Vagina (tissue), 2 donors: ENCODE measurements around the gene GTPBP1. TPM values are rescaled to one million over a fixed set of nuclear protein-coding genes. Genes with fewer than 3 reads are reported as not detected.

Source experiments
- DNase-seq, 2 donors: peaks; one replicate each; pipeline ENCODE4 v3.0.0-alpha.2; 2017; ENCODE audit errors: extremely low spot score in 2 of 2
- H3K27ac ChIP-seq: fragments of 200-600 bp; sonication (generic); one replicate; pipeline ENCODE4 v1.5.1; 2019
- H3K27me3 ChIP-seq: fragments of 200-600 bp; sonication (generic); one replicate; pipeline ENCODE4 v1.5.1; 2019
- H3K36me3 ChIP-seq, 2 donors: fragments of 200-600 bp; sonication (generic); one replicate each; pipeline ENCODE4 v1.5.1; 2017 to 2019
- H3K4me1 ChIP-seq: fragments of 200-600 bp; sonication (generic); one replicate; pipeline ENCODE4 v1.5.1; 2019
- H3K4me3 ChIP-seq, 2 donors: fragments of 200-600 bp; sonication (generic); 1 replicate in 1 of 2; 2 replicates in 1 of 2; pipeline ENCODE4 v1.5.1; 2016 to 2019
- H3K9me3 ChIP-seq: fragments of 200-600 bp; sonication (generic); one replicate; pipeline ENCODE4 v1.5.1; 2019
- CTCF ChIP-seq, 3 experiments: fragments of 450-650 bp in 2 of 3; fragments of 200-600 bp in 1 of 3; sonication (generic) in 1 of 3; IDR thresholded peaks; one replicate each; pipeline ENCODE4 v1.5.1; 2017 to 2019; ENCODE audit warnings: antibody characterized with exemption in 3 of 3, mild to moderate bottlenecking in 2 of 3, moderate library complexity in 2 of 3
- POLR2A ChIP-seq, 2 donors: fragments of 450-650 bp; IDR thresholded peaks; one replicate each; pipeline ENCODE4 v1.6.1; 2017; ENCODE audit warnings: antibody characterized with exemption in 2 of 2, mild to moderate bottlenecking in 2 of 2, moderate library complexity in 2 of 2
- POLR2AphosphoS5 ChIP-seq, 2 donors: sonication (generic); formaldehyde crosslinking; IDR thresholded peaks; one replicate each; pipeline ENCODE4 v1.9.0; 2017; ENCODE audit warnings: antibody characterized with exemption in 2 of 2, mild to moderate bottlenecking in 2 of 2, low read depth in 1 of 2; ENCODE audit not compliant: insufficient read depth in 1 of 2
- intact Hi-C: fragments of 100-400 bp; cut with DNase I; formaldehyde crosslinking; loops from one replicate; pipeline ENCODE4 v1.15.1; 2023
- total RNA-seq: library from RNA; depleted of rRNA; stranded (reverse); fragments of >200 nt; gene quantifications from one replicate; pipeline ENCODE4 v1.2.3, GENCODE V29; 2016

Gene GTPBP1
- total RNA-seq, 1 donor from 2014 or later: 69.5 TPM

GRCh38 chr22:38733724-38734381, 28.1 kb downstream of the GTPBP1 start:
- Histone ChIP-seq H3K9me3 (no peaks in the 10 kb centered on the region), H3K27ac (no peak overlapping the region), H3K4me3 (no peak overlapping the region), H3K27me3 (no peaks in the 10 kb centered on the region), H3K36me3 (peaks cover 0 to 54% of the 10 kb centered on the region in 2 donors), H3K4me1 (peaks cover 16% of the 10 kb centered on the region)
- intact Hi-C loops: no loop called here
- DNase-seq: no peak
- TF ChIP-seq POLR2AphosphoS5 (IDR thresholded peaks at IDR 0.05; ENCODE audit: insufficient read depth in 1 of 2, low read depth in 1 of 2) (no peak), CTCF (IDR thresholded peaks at IDR 0.05) (no peak), POLR2A (IDR thresholded peaks at IDR 0.05) (no peak)

- TF ChIP-seq CTCF (IDR thresholded peaks at IDR 0.05) (no peak), POLR2A (IDR thresholded peaks at IDR 0.05) (no peak), POLR2AphosphoS5 (IDR thresholded peaks at IDR 0.05; ENCODE audit: insufficient read depth in 1 of 2, low read depth in 1 of 2) (no peak)
- Histone ChIP-seq H3K4me1 (peaks cover 16% of the 10 kb centered on the region), H3K9me3 (no peaks in the 10 kb centered on the region), H3K4me3 (no peak overlapping the region), H3K27ac (no peak overlapping the region), H3K36me3 (peaks cover 0 to 54% of the 10 kb centered on the region in 2 donors), H3K27me3 (no peaks in the 10 kb centered on the region)
- intact Hi-C loops: no loop called here
- DNase-seq: no peak
Observed at GRCh38 chr22:38734421-38735100, 28.8 kb downstream of the GTPBP1 start.

- no peak for DNase-seq
- TF ChIP-seq POLR2AphosphoS5 (IDR thresholded peaks at IDR 0.05; ENCODE audit: insufficient read depth in 1 of 2, low read depth in 1 of 2) (no peak), CTCF (IDR thresholded peaks at IDR 0.05) (no peak), POLR2A (IDR thresholded peaks at IDR 0.05) (no peak)
- H3K27ac ChIP-seq: no peak overlapping the region
- H3K36me3 ChIP-seq: peaks cover 0 to 54% of the 10 kb centered on the region in 2 donors
- intact Hi-C loops: no loop called here
- no peaks in the 10 kb centered on the region for H3K27me3 ChIP-seq
- H3K4me1 ChIP-seq: peaks cover 16% of the 10 kb centered on the region
- H3K9me3 ChIP-seq: no peaks in the 10 kb centered on the region
- H3K4me3 ChIP-seq: no peak overlapping the region
Observed at GRCh38 chr22:38735126-38735464, 29.4 kb downstream of the GTPBP1 start.

GRCh38 chr22:38735465-38736256, 29.9 kb downstream of the GTPBP1 start:
- Histone ChIP-seq H3K27me3 (no peaks in the 10 kb centered on the region), H3K4me1 (peaks cover 16% of the 10 kb centered on the region), H3K9me3 (no peaks in the 10 kb centered on the region), H3K4me3 (no peak overlapping the region), H3K36me3 (peaks cover 0 to 54% of the 10 kb centered on the region in 2 donors), H3K27ac (no peak overlapping the region)
- intact Hi-C loops: no loop called here
- TF ChIP-seq CTCF (IDR thresholded peaks at IDR 0.05): no peak
- no peak for TF ChIP-seq POLR2AphosphoS5 (IDR thresholded peaks at IDR 0.05; ENCODE audit: insufficient read depth in 1 of 2, low read depth in 1 of 2)
- no peak for TF ChIP-seq POLR2A (IDR thresholded peaks at IDR 0.05)
- DNase-seq: no peak
